Activated T-cell treated with anti-CD3 and anti-CD28 coated beads for 48 hours (primary cell): ENCODE data around the gene LIN28B.
"Not testable (repeated sequence)": the region's sequence is repeated elsewhere in the genome, so short reads cannot be mapped to it uniquely, and the experiment has no call there.

ENCODE experiments used
- DNase-seq: peaks from one replicate; pipeline ENCODE4 v3.0.0-alpha.2; 2020; ENCODE audit warnings: low read depth

LIN28B gene

GRCh38 chr6:105013459-105013858, 56.6 kb downstream of the LIN28B start:
- DNase-seq = not testable (repeated sequence)

- DNase-seq = no peak
Observed at GRCh38 chr6:105014448-105014847, 57.5 kb downstream of the LIN28B start.

- no peak for DNase-seq
Observed at GRCh38 chr6:105014954-105015353, 58.0 kb downstream of the LIN28B start.

GRCh38 chr6:105015482-105015881, 58.6 kb downstream of the LIN28B start:
- DNase-seq = no peak

GRCh38 chr6:105019285-105019684, 62.4 kb downstream of the LIN28B start:
- no peak for DNase-seq

GRCh38 chr6:105021399-105021798, 64.5 kb downstream of the LIN28B start:
- no peak for DNase-seq

- DNase-seq = no peak
Observed at GRCh38 chr6:105022416-105022815, 65.5 kb downstream of the LIN28B start.

- DNase-seq = no peak
Observed at GRCh38 chr6:105024803-105025202, 67.9 kb downstream of the LIN28B start.

- DNase-seq = no peak
Observed at GRCh38 chr6:105028898-105029297, 72.0 kb downstream of the LIN28B start.

- no peak for DNase-seq
Observed at GRCh38 chr6:105029581-105029980, 72.7 kb downstream of the LIN28B start.

- DNase-seq = no peak
Observed at GRCh38 chr6:105034470-105034869, 77.6 kb downstream of the LIN28B start.

GRCh38 chr6:105035299-105035698, 78.4 kb downstream of the LIN28B start:
- DNase-seq = no peak

- no peak for DNase-seq
Observed at GRCh38 chr6:105036351-105036750, 79.4 kb downstream of the LIN28B start.

GRCh38 chr6:105038259-105038658, 81.4 kb downstream of the LIN28B start:
- no peak for DNase-seq

- DNase-seq = no peak
Observed at GRCh38 chr6:105041880-105042279, 85.0 kb downstream of the LIN28B start.

- DNase-seq = no peak
Observed at GRCh38 chr6:105042648-105043047, 85.7 kb downstream of the LIN28B start.

GRCh38 chr6:105043979-105044378, 87.1 kb downstream of the LIN28B start:
- no peak for DNase-seq

GRCh38 chr6:105045526-105045925, 88.6 kb downstream of the LIN28B start:
- DNase-seq = no peak

GRCh38 chr6:105051941-105052471, 95.1 kb downstream of the LIN28B start:
- no peak for DNase-seq

GRCh38 chr6:105056646-105057045, 99.7 kb downstream of the LIN28B start:
- DNase-seq = no peak

- no peak for DNase-seq
Observed at GRCh38 chr6:105057160-105057559, 100.3 kb downstream of the LIN28B start.

GRCh38 chr6:105058316-105058715, 101.4 kb downstream of the LIN28B start:
- no peak for DNase-seq

GRCh38 chr6:105058846-105059245, 101.9 kb downstream of the LIN28B start:
- DNase-seq = no peak

- no peak for DNase-seq
Observed at GRCh38 chr6:105066233-105066632, 109.3 kb downstream of the LIN28B start.

GRCh38 chr6:105066836-105067235, 109.9 kb downstream of the LIN28B start:
- DNase-seq = no peak
